ENCODE measurements around the gene BTBD9. TPM values are rescaled to one million over a fixed set of nuclear protein-coding genes. Genes with fewer than 3 reads are reported as not detected.

The BTBD9 gene
- total RNA-seq, 5 donors from 2014 or later (not counting 1 experiment from before 2014, with no cell fraction given) = 29.3 to 67.7 (median 38.1) TPM

GRCh38 chr6:38420207-38420606 is 219.5 kb downstream of the BTBD9 start:
- no peak overlapping the region for H3K27ac Mint-ChIP-seq
- ChIA-PET CTCF (no interaction called here), POLR2A (no interaction called here)
- peaks cover 7% of the 10 kb centered on the region for H3K36me3 Mint-ChIP-seq
- H3K9me3 Mint-ChIP-seq = no peaks in the 10 kb centered on the region
- H3K27ac ChIP-seq (ENCODE audit: low read length) = no peak overlapping the region
- DNase-seq (no peak), ATAC-seq (replicated peaks in 1 of 4) (no peak)
- H3K36me3 ChIP-seq (ENCODE audit: control insufficient read depth in 2 of 2, extremely low read depth in 1 of 2, insufficient read depth in 1 of 2, low read length in 1 of 2) = no peaks in the 10 kb centered on the region
- H3K9me3 ChIP-seq = no peaks in the 10 kb centered on the region
- no peak overlapping the region for H3K4me3 Mint-ChIP-seq
- no peaks in the 10 kb centered on the region for H3K4me1 Mint-ChIP-seq
- H3K27me3 Mint-ChIP-seq = no peaks in the 10 kb centered on the region
- no peaks in the 10 kb centered on the region for H3K27me3 ChIP-seq (replicated peaks in 1 of 2; ENCODE audit: control insufficient read depth in 2 of 2, extremely low read depth in 1 of 2, insufficient read depth in 2 of 2, low read length in 1 of 2)
- H3K4me1 ChIP-seq (ENCODE audit: control insufficient read depth in 1 of 2, extremely low read depth in 1 of 2, insufficient read depth in 2 of 2, low read length in 2 of 2) = no peaks in the 10 kb centered on the region
- H3K4me3 ChIP-seq (ENCODE audit: control insufficient read depth in 1 of 2, extremely low read depth in 1 of 2, low read length in 1 of 2) = no peak overlapping the region
- WGBS (ENCODE audit: insufficient coverage) = 67% methylated on average over 1 of the region's 2 CpGs

- H3K27me3 ChIP-seq (replicated peaks in 1 of 2; ENCODE audit: control insufficient read depth in 2 of 2, extremely low read depth in 1 of 2, insufficient read depth in 2 of 2, low read length in 1 of 2) = no peaks in the 10 kb centered on the region
- ATAC-seq (replicated peaks in 1 of 4) (no peak), DNase-seq (no peak)
- no peaks in the 10 kb centered on the region for H3K9me3 ChIP-seq
- no peaks in the 10 kb centered on the region for H3K36me3 ChIP-seq (ENCODE audit: control insufficient read depth in 2 of 2, extremely low read depth in 1 of 2, insufficient read depth in 1 of 2, low read length in 1 of 2)
- H3K4me3 Mint-ChIP-seq = no peak overlapping the region
- H3K9me3 Mint-ChIP-seq = no peaks in the 10 kb centered on the region
- no peak overlapping the region for H3K27ac Mint-ChIP-seq
- no peaks in the 10 kb centered on the region for H3K4me1 Mint-ChIP-seq
- H3K36me3 Mint-ChIP-seq = peaks cover 16% of the 10 kb centered on the region
- ChIA-PET CTCF (no interaction called here), POLR2A (interaction anchor here (0.6 to 0.7 kb wide), 2 partner anchors 59 to 157 kb away, joined by 3 to 4 read pairs; no protein-coding TSS in a partner anchor)
- H3K4me1 ChIP-seq (ENCODE audit: control insufficient read depth in 1 of 2, extremely low read depth in 1 of 2, insufficient read depth in 2 of 2, low read length in 2 of 2) = no peaks in the 10 kb centered on the region
- WGBS (ENCODE audit: insufficient coverage) = 90% methylated on average over 2 of the region's 6 CpGs
- H3K4me3 ChIP-seq (ENCODE audit: control insufficient read depth in 1 of 2, extremely low read depth in 1 of 2, low read length in 1 of 2) = no peak overlapping the region
- H3K27ac ChIP-seq (ENCODE audit: low read length) = no peak overlapping the region
- H3K27me3 Mint-ChIP-seq = no peaks in the 10 kb centered on the region
These were observed 222.2 kb downstream of the BTBD9 start for GRCh38 chr6:38417521-38417920.

GRCh38 chr6:38415231-38416005 is 224.3 kb downstream of the BTBD9 start:
- H3K36me3 Mint-ChIP-seq = peaks cover 19% of the 10 kb centered on the region
- H3K36me3 ChIP-seq (ENCODE audit: control insufficient read depth in 2 of 2, extremely low read depth in 1 of 2, insufficient read depth in 1 of 2, low read length in 1 of 2) = no peaks in the 10 kb centered on the region
- no peaks in the 10 kb centered on the region for H3K4me1 Mint-ChIP-seq
- 77% methylated on average over 2 of the region's 5 CpGs for WGBS (ENCODE audit: insufficient coverage)
- no peaks in the 10 kb centered on the region for H3K4me1 ChIP-seq (ENCODE audit: control insufficient read depth in 1 of 2, extremely low read depth in 1 of 2, insufficient read depth in 2 of 2, low read length in 2 of 2)
- no peak overlapping the region for H3K27ac ChIP-seq (ENCODE audit: low read length)
- no peaks in the 10 kb centered on the region for H3K27me3 ChIP-seq (replicated peaks in 1 of 2; ENCODE audit: control insufficient read depth in 2 of 2, extremely low read depth in 1 of 2, insufficient read depth in 2 of 2, low read length in 1 of 2)
- ChIA-PET POLR2A (no interaction called here), CTCF (no interaction called here)
- no peaks in the 10 kb centered on the region for H3K9me3 ChIP-seq
- H3K4me3 Mint-ChIP-seq = no peak overlapping the region
- no peak overlapping the region for H3K4me3 ChIP-seq (ENCODE audit: control insufficient read depth in 1 of 2, extremely low read depth in 1 of 2, low read length in 1 of 2)
- no peaks in the 10 kb centered on the region for H3K27me3 Mint-ChIP-seq
- ATAC-seq (replicated peaks in 1 of 4) (no peak), DNase-seq (no peak)
- no peaks in the 10 kb centered on the region for H3K9me3 Mint-ChIP-seq
- no peak overlapping the region for H3K27ac Mint-ChIP-seq

- Histone ChIP-seq H3K36me3 (ENCODE audit: control insufficient read depth in 2 of 2, extremely low read depth in 1 of 2, insufficient read depth in 1 of 2, low read length in 1 of 2) (no peaks in the 10 kb centered on the region), H3K27ac (ENCODE audit: low read length) (no peak overlapping the region), H3K4me1 (ENCODE audit: control insufficient read depth in 1 of 2, extremely low read depth in 1 of 2, insufficient read depth in 2 of 2, low read length in 2 of 2) (no peaks in the 10 kb centered on the region), H3K9me3 (no peaks in the 10 kb centered on the region), H3K27me3 (replicated peaks in 1 of 2; ENCODE audit: control insufficient read depth in 2 of 2, extremely low read depth in 1 of 2, insufficient read depth in 2 of 2, low read length in 1 of 2) (no peaks in the 10 kb centered on the region), H3K4me3 (ENCODE audit: control insufficient read depth in 1 of 2, extremely low read depth in 1 of 2, low read length in 1 of 2) (no peak overlapping the region)
- CTCF ChIA-PET = interaction anchor here (0.5 to 0.6 kb wide), 2 partner anchors 106 to 366 kb away, joined by 3 read pairs; no protein-coding TSS in a partner anchor
- POLR2A ChIA-PET = no interaction called here
- Mint-ChIP-seq H3K27ac (no peak overlapping the region), H3K4me1 (no peaks in the 10 kb centered on the region), H3K36me3 (peaks cover 19% of the 10 kb centered on the region), H3K27me3 (no peaks in the 10 kb centered on the region), H3K9me3 (no peaks in the 10 kb centered on the region), H3K4me3 (no peak overlapping the region)
- WGBS (ENCODE audit: insufficient coverage) = no CpG with 5 or more reads among the region's 4 CpGs
- ATAC-seq (replicated peaks in 1 of 4) (no peak), DNase-seq (no peak)
These were observed 226.5 kb downstream of the BTBD9 start for GRCh38 chr6:38413102-38413800.

- H3K4me1 ChIP-seq (ENCODE audit: control insufficient read depth in 1 of 2, extremely low read depth in 1 of 2, insufficient read depth in 2 of 2, low read length in 2 of 2) = no peaks in the 10 kb centered on the region
- Mint-ChIP-seq H3K9me3 (no peaks in the 10 kb centered on the region), H3K27ac (no peak overlapping the region), H3K4me1 (peaks cover 6 to 19% (median 12%) of the 10 kb centered on the region in 3 donors), H3K27me3 (no peaks in the 10 kb centered on the region), H3K36me3 (peaks cover 20% of the 10 kb centered on the region), H3K4me3 (no peak overlapping the region)
- no peaks in the 10 kb centered on the region for H3K9me3 ChIP-seq
- no peaks in the 10 kb centered on the region for H3K27me3 ChIP-seq (replicated peaks in 1 of 2; ENCODE audit: control insufficient read depth in 2 of 2, extremely low read depth in 1 of 2, insufficient read depth in 2 of 2, low read length in 1 of 2)
- CTCF ChIA-PET = no interaction called here
- H3K4me3 ChIP-seq (ENCODE audit: control insufficient read depth in 1 of 2, extremely low read depth in 1 of 2, low read length in 1 of 2) = no peak overlapping the region
- no CpG with 5 or more reads among the region's 3 CpGs for WGBS (ENCODE audit: insufficient coverage)
- H3K27ac ChIP-seq (ENCODE audit: low read length) = no peak overlapping the region
- no peak for DNase-seq
- POLR2A ChIA-PET = no interaction called here
- ATAC-seq (replicated peaks in 1 of 4) = no peak
- no peaks in the 10 kb centered on the region for H3K36me3 ChIP-seq (ENCODE audit: control insufficient read depth in 2 of 2, extremely low read depth in 1 of 2, insufficient read depth in 1 of 2, low read length in 1 of 2)
These were observed 232.5 kb downstream of the BTBD9 start for GRCh38 chr6:38407192-38407591.

GRCh38 chr6:38406096-38406495 is 233.6 kb downstream of the BTBD9 start:
- Mint-ChIP-seq H3K27ac (no peak overlapping the region), H3K27me3 (no peaks in the 10 kb centered on the region), H3K4me1 (peaks cover 6 to 19% (median 12%) of the 10 kb centered on the region in 3 donors), H3K9me3 (no peaks in the 10 kb centered on the region), H3K4me3 (no peak overlapping the region), H3K36me3 (peaks cover 19% of the 10 kb centered on the region)
- no peak for DNase-seq
- Histone ChIP-seq H3K27ac (ENCODE audit: low read length) (no peak overlapping the region), H3K36me3 (ENCODE audit: control insufficient read depth in 2 of 2, extremely low read depth in 1 of 2, insufficient read depth in 1 of 2, low read length in 1 of 2) (no peaks in the 10 kb centered on the region), H3K4me1 (ENCODE audit: control insufficient read depth in 1 of 2, extremely low read depth in 1 of 2, insufficient read depth in 2 of 2, low read length in 2 of 2) (no peaks in the 10 kb centered on the region), H3K4me3 (ENCODE audit: control insufficient read depth in 1 of 2, extremely low read depth in 1 of 2, low read length in 1 of 2) (no peak overlapping the region), H3K9me3 (no peaks in the 10 kb centered on the region), H3K27me3 (replicated peaks in 1 of 2; ENCODE audit: control insufficient read depth in 2 of 2, extremely low read depth in 1 of 2, insufficient read depth in 2 of 2, low read length in 1 of 2) (no peaks in the 10 kb centered on the region)
- WGBS (ENCODE audit: insufficient coverage) = no CpG with 5 or more reads among the region's 1 CpG
- POLR2A ChIA-PET = no interaction called here
- CTCF ChIA-PET = interaction anchor here in 1 of 2 donors (0.5 kb wide), 1 partner anchor 466 kb away, joined by 3 read pairs; no protein-coding TSS in a partner anchor
- no peak for ATAC-seq (replicated peaks in 1 of 4)

Data from T-cell (primary cell).